Stimulated activated CD8-positive, alpha-beta memory T cell treated with anti-CD3 and anti-CD28 coated beads, Interleukin-2, amount 100 ng/mL, for 48 hours (primary cell): ENCODE results near the gene C9orf153.
"Not testable (repeated sequence)": the region's sequence is repeated elsewhere in the genome, so short reads cannot be mapped to it uniquely, and the experiment has no call there.

Experiments used
- DNase-seq, 2 donors: peaks; one replicate each; pipeline ENCODE4 v3.0.0-alpha.2; 2020; ENCODE audit warnings: low read depth in 2 of 2

C9orf153 gene

GRCh38 chr9:86263876-86264275, 4.4 kb upstream of the C9orf153 start:
- no peak for DNase-seq

- no peak for DNase-seq
Measured at GRCh38 chr9:86262492-86262891, 3.0 kb upstream of the C9orf153 start.

- no peak for DNase-seq
Measured at GRCh38 chr9:86257391-86257790, 2.1 kb downstream of the C9orf153 start.

GRCh38 chr9:86256653-86257052, 2.8 kb downstream of the C9orf153 start:
- DNase-seq, result no peak

GRCh38 chr9:86253577-86253976, 5.9 kb downstream of the C9orf153 start:
- DNase-seq, result no peak

DNA sequence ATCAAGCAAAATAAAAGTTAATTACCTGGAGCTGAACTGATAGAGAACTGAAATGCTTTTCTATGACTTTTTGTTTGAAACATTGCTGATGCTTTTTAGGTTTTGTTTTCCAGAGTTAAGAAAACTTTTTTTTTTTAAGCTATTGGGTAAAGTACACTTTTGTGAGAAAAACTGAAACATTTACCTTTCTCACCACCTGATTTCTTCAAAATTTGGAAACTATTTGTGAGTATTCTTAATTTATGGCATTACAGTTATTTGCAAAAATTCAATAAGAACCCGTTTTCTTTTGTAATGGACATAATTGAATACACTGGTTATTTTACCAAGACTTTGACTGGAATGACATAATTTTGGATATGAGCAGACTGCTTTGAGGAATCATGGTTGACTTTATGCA, 6.6 kb downstream of the C9orf153 start:
- no peak for DNase-seq

- DNase-seq, result no peak
Measured at GRCh38 chr9:86250123-86250522, 9.3 kb downstream of the C9orf153 start.

DNA sequence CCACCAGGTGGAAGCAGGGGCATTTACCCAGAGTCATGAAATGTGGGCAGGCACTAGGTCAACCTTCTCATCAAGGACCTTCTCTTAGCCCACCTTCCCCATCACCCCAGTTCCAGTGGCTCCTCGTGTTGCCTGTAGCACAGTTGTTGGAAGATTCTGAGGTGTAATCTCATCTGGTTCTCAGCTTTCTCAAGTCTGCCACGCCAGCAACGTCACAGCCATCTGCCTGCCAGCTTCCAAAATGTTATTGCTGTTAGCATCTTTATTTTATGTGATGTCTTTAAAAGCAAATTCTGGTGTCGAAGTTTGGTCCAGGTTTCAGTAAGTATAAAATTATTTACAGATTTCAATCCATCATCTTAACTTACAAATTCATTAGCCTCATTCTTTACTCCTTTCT, 10.7 kb downstream of the C9orf153 start:
- DNase-seq, result no peak

GRCh38 chr9:86246752-86247161, 12.7 kb downstream of the C9orf153 start:
- DNase-seq, result no peak

DNA sequence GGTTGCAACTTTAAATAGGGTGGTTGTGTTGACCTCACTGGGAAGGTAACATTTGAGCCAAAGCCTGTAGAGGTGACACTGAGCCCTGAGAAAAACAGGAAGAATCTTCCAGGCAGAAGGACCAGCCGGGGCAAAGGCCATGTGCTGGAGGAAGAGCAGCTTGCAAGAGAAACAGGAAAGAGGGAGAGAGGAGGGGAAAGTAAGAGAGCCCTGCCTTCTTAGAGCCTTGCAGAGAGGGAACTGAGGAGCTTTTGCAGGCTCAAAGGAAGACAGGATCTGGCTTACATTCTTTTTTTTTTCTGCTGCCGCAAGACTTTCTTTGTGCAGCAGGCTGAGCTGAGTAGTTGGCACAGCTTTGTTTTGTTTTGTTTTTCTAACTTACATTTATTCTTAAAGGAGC, 17.4 kb downstream of the C9orf153 start:
- DNase-seq, result no peak

DNA sequence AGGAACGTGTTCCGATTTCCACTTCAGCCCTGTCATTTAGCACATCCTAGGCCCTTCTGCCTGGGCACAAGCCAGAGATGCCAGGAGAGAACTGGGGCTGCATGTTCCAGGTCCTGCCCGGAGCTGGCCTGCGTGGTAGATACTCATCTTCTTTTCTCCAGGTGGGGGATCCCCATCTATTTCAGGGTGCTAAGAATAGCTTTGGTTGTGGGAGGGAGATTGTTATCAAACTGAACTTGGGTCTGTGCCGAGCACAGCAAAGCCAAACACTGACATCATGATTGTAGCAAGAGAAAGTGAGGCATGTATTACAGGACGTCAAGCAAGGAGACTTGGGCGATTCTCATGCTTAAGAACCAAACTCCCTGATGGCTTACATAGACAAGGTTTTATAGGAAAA, 18.2 kb downstream of the C9orf153 start:
- DNase-seq, result no peak

- DNase-seq, result no peak
Measured at GRCh38 chr9:86238861-86239770, 20.3 kb downstream of the C9orf153 start.

- DNase-seq, result no peak
Measured at GRCh38 chr9:86230858-86231257, 28.6 kb downstream of the C9orf153 start.

GRCh38 chr9:86222667-86223066, 36.8 kb downstream of the C9orf153 start:
- DNase-seq, result no peak

DNA sequence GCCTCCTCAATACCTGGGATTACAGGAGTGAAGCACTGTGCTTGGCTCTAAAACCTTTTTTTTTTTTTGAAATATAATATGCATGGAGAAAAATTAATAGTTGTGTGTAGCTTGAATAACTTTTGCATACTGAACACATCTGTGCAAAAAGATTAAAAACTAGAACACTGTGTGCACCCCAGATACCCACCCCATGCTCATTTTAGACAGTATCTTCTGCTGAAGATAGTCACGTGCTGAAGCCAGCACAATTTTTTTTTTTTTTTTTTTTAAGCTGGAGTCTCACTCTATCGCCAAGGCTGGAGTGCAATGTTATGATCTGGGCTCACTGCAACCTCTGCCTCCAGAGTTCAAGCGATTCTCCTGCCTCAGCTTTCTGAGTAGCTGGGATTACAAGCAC, 39.9 kb downstream of the C9orf153 start:
- DNase-seq, result no peak

DNA sequence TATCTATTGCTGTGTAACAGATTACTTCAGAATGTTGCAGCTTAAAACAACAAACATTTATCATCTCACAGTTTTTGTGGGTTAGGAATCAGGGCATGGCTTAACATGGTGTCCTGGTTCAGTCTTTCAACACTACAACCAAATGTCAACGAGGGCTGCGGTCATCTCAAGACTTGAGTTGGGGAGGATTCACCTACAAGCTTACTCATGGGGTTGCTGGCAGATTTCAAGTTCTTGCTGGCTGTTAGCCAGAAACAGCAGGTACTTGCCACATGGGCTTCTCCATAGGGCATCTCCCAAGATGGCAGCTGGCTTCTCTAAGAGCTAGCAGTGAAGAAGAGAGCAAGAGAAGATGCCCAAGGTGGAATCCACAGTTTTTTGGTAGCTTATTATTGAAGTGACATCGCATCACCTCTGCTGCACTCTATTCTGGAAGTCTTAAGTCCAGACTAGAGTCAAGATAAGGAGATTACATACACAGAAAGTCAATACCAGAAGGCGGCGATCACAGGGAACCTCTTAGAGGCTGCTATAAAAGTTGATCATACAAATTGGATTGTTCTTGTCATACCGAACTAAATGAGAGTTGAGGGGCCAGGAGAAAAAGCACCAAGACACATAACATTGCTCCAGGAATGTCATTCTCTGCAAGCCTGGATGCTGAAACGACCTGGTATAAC, 42.2 kb downstream of the C9orf153 start:
- DNase-seq, result no peak

GRCh38 chr9:86207193-86207592, 52.3 kb downstream of the C9orf153 start:
- DNase-seq, result no peak

DNA sequence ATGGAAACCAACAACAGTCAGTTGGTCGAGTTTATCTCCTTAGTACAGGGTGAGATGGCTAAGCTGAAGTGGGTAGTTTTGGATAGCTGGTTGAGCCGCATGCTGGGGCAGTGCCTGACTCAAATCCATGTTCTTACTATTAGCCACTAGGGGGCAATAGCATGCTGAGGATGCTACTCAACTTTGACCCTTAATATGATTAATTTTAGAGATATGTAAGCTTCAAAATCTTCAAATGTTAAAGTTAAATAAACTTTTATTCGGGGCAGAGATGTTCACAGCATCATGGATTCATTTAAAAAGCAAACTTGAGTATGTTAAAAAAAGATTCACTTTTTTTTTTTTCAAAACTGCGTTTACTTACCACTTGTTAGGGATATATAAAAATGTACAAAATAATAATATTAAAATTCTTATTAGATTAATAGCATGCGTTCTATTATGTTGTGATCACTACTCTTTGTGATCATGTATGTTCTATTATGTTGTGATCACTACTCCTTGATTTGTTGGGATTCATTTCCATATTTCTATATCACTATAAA, 57.0 kb downstream of the C9orf153 start:
- no peak for DNase-seq

DNA sequence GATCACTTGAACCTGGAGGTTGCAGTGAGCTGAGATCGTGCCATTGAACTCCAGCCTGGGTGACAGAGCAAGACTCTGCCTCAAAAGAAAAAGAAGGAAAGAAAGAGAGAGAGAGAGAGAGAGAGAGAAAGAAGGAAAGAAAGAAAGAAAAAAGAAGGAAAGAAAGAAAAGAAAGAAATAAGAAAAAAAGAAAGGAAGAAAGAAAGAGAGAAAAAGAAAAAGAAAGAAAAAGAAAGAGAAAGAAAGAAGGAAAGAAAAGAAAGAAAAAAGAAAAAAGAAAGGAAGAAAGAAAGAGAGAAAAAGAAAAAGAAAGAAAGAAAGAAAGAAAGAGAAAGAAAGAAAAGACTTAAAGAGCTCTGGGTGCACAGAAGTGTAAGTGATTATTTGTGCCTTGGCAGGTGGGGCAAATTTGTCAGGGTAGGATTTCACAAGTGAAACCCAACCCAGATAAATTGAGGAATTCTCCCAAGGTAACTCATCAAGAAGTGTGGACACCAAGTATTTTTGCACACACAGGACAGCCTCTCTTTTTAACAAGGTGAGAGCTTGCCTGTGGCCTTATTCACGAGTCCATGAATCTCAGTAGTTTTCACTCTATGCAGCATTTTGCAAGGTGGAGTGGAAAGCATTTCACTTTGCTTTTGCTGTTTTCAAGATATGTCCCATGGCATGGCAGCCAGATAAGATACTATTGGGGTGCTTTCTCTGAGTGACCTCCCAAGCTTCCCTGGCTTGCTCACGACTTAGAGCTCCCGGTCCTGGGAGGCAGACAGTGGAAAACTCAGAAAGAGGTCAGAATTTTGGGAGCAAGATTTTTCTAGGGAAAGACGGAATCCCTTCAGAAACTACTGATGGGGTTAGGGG, 57.8 kb downstream of the C9orf153 start:
- no peak for DNase-seq

GRCh38 chr9:86200599-86201162, 58.8 kb downstream of the C9orf153 start:
- no peak for DNase-seq

GRCh38 chr9:86193088-86193487, 66.4 kb downstream of the C9orf153 start:
- DNase-seq, result no peak

GRCh38 chr9:86190700-86191099, 68.8 kb downstream of the C9orf153 start:
- DNase-seq, result not testable (repeated sequence)
